NCI-H748 (cell line): Measurements from ENCODE around the gene GRID1.

ENCODE experiments used
- DNase-seq: peaks from one replicate; lab custom pipeline; 2025; ENCODE audit not compliant: unreplicated experiment; lab: John Stamatoyannopoulos, UW

The GRID1 gene

GRCh38 chr10:86023931-86024280 lies 342.7 kb downstream of the GRID1 start:
- DNase-seq: no peak

DNA sequence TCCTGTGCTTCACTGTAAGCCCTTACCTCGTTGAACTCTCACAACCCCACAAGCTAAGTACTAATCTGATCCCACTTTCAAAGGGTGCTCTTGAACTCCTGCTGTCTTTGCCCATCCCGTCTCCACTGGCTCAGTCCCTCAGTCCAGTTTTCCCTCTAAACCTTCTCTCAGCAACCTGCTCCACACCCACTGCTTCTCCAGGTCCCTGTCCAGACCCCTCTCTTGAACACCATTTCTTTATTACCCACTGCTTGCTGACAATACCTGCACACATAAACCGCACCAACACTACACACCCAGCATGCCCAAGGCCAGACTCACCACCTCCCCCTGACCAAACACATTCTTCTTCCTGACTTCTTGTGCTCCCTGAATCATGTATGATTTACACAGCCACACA lies 343.3 kb downstream of the GRID1 start:
- no peak for DNase-seq

DNA sequence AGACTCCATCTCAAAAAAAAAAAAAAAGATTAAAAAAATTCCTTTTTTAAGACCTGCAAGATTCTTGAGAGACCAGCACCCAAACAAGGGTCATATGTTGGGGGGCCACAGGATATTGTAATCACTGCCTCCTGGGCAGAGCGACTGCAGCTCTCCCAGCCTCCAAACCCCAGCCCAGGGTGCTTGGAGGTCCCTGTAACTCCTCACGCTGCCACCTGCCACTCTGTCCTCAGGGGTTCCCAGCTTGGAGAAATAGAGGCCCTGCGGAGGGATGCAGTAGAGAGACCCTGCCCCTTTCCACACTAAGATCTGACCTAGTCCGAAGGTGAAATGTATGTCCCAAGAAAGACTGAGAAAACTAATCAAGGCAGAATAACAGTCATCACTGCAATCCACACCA lies 343.7 kb downstream of the GRID1 start:
- DNase-seq: no peak

DNA sequence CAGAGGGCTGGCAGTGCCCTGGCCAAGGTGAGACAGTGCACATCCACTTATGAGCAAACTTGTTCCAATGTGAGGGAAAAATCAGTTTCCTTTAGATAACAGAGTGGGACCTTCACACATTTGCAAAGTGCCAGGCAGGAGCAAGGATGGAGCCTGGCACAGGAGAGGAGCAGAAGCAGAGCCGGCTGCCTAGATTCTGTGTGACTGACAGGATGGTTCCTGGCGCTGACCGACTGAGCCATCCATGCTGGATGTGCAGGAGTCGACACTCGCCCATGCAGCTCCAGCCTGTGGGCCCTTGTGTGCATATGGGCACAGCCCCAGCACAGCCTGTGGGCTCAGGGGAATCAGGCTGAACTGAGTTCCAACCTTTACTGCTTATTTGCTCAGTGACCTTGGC lies 346.5 kb downstream of the GRID1 start:
- no peak for DNase-seq

GRCh38 chr10:86019141-86019540 lies 347.5 kb downstream of the GRID1 start:
- no peak for DNase-seq

DNA sequence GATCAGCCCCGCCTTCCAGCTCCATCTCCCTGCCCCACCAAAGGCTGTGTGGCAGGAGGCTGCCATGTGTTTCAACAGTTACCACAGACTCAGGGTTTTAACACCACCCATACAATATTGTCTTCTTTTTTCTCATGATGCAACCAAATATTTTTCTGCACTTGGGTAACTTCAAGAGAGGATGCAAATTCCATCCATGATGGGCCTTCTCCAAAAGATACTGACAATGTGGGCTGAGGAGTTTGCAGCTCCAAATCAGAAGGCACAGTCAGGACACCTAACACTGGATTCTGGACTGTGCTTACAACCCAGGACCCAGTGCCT lies 347.9 kb downstream of the GRID1 start:
- DNase-seq: no peak

- peak; percentile 8 for DNase-seq
Observed at GRCh38 chr10:86017841-86018734, 348.5 kb downstream of the GRID1 start.

DNA sequence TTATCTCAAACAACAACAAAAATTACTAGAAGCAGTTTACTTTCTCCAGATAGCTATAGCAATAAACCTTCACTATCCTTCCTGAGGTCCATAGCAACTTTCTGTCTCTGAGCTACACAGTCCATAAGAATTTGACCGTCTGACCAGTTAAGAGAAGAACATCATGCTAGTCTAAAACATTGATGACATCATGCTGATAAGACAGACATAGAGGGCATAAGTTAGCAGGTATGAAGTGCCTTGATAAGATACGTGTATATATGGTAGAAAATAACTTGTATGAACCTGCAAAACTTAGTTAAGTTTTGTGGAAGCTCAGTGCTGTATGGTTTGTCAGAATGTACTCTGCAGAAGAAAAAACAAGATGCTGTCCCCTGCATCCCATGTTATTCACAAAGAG lies 353.0 kb downstream of the GRID1 start:
- DNase-seq: no peak

DNA sequence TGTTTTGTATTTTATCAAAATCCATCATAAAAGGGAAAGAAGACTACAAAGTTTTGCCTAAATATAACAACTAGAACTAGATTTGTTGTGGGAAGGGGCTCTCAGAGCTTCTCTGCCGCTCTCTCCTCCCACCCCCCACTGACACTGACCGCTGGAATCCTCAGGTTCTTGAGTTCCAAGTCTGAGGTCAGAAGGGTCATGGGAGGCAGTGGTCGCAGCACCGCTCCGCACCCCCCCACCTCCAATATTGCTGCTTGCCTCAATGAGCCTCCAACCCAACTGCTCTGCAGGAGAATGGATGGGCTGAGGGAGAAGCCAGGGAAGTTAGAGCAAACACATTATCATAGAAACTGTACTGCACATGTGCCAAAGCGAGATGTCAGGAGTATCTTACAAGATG lies 359.4 kb downstream of the GRID1 start:
- DNase-seq: no peak

GRCh38 chr10:86004337-86004736 lies 362.3 kb downstream of the GRID1 start:
- DNase-seq: no peak

DNA sequence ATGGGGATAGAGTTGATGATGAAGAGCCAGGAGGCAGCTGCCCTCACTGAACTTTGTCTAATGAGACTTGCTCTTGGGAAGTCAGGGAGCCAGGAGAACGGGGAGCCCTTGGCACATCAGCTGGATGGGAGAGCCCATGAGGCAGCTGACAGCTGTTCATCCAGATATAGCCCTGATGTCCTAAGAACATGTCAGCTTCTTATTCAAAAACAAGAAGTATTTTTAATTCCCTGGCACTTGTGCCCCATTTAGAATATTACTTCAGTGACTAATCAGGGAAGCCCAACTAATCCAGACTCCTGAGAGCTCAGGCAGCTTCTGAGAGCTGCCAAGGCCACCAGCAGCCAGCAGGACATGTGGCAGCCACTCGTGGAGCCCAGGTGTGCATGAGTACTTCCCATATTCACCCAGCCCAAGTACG lies 363.4 kb downstream of the GRID1 start:
- DNase-seq: no peak

- DNase-seq: no peak
Observed at GRCh38 chr10:86001521-86001920, 365.1 kb downstream of the GRID1 start.

DNA sequence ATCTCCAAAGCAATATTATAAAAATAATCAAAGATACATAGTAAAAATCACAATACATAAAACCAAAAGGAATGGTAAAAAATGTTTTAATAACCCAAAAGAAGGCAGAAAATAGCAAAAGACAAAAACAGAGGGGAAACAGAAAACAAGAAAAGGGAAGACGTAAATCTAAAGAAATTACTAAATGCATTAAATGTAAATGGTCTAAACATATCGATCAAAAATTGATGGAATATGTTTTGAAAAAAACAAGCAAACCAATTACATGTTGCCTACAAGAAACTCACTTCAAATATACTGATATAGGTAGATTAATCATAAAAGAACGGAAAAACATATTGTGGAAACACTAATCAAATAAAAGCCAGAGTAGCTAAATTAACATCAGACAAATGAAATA lies 369.1 kb downstream of the GRID1 start:
- DNase-seq: no peak

GRCh38 chr10:85995791-85996190 lies 370.8 kb downstream of the GRID1 start:
- peak; percentile 48 for DNase-seq

DNA sequence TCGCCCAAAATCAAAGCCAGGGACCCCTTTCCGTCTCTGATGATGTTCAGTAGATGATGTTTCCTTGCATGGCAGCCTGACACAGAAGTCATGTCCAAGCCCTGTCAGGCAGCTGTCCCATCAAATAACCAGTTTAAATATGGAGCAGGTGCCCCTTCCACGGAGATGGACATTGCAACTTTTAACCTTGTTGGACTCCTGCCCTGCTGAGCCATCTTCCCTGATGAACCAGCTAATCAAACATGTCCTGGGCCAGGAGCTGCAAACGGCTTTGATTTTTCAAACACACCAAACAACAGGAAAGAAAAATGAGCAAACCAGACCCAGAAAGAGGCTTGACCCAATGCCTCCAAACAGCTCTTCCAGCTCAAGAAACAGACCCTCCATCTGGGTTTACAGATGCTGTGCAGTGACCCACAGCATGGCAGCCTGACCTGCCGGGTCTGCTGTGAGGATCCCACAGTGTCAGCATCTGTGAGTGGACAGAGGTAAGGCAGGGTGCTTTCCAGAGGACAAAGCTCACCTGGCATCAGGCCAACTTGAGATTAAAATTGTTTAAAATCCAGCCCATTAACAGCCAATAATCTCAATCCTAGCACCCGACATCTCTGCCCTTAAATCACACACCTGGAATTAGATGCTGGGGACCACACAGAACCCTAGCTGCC lies 372.6 kb downstream of the GRID1 start:
- DNase-seq: no peak

GRCh38 chr10:85993140-85993539 lies 373.5 kb downstream of the GRID1 start:
- DNase-seq: no peak

DNA sequence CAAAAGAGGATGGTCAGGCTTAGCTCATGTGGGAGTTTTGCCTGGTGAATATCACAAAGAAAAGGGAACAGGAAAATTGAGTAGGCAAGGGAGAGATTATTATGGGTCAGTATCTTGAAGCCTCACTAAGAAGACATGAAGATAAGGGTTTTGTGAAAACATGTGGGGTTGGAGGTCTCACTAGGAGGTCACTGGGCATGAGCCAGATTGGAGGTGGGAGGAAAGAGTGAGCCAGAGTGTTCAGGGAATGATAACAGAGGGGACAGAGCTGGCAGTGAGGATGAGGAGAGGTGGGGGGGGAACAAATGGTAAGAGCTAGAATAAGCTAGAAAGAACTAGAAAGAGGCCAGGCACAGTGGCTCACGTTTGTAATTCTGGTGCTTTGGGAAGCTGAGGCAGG lies 374.3 kb downstream of the GRID1 start:
- DNase-seq: no peak

- DNase-seq: no peak
Observed at GRCh38 chr10:85986777-85987176, 379.8 kb downstream of the GRID1 start.

DNA sequence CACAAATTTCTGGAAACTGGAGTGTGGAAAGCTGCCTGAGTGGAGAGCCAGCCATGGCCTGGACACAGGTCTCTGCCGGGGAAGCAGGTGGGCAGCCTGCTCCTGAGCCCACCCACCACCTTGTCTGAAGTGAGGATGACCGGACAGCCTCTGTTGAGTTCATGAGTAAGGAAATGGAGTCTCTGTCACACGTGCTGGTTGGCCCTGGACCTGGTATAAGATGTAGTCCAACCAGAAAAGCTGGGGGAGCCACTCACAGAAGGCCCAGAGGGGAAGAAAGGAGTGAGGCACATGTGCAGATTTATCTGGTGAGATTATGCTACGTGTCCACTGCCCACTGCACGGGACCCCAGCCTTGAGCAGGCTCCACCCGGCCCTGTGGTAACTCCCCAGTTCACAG lies 383.5 kb downstream of the GRID1 start:
- DNase-seq: no peak

GRCh38 chr10:85979598-85979997 lies 387.0 kb downstream of the GRID1 start:
- DNase-seq: no peak

GRCh38 chr10:85978566-85979358 lies 387.8 kb downstream of the GRID1 start:
- DNase-seq: no peak

DNA sequence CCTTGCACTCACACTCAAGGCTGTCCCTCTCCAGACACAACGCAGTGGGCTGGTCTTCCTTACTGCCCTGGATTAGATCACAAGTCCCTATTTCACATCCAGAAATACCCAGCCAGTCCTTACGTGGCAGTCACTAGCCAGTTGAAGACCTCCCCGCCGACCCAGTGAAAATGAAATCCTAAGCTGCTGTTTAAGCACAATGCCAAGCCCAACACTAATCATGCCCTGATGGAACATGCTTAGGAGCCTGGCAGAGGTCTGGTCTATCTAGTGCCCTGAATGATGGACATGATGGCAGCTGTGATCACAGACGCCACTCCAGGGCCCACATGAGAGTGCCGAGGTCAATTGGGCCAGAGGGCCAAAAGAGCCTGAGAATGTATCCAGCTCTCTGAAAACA lies 389.0 kb downstream of the GRID1 start:
- DNase-seq: no peak
